Calu3 (cell line): ENCODE data around the gene NUBPL. TPM values are rescaled to one million over a fixed set of nuclear protein-coding genes. Genes with fewer than 3 reads are reported as not detected.

Experiments
- BruUV-seq: library from RNA; stranded (reverse); fragments of 400-500 nt; replicated peaks from 2 replicates; lab custom pipeline; 2021; lab: Mats Ljungman, UMichigan
- CTCF ChIA-PET: fragments of 300-600 bp; sonication (Branson Sonifier 250); formaldehyde crosslinking; loops from one replicate; lab custom pipeline; 2022; ENCODE audit warnings: antibody characterized with exemption; lab: Charles Lee
- DNase-seq: peaks from one replicate; pipeline ENCODE4 v3.0.0; 2022
- H3K27ac Mint-ChIP-seq: one replicate; pipeline ENCODE4 v1.8.0; 2022; ENCODE audit warnings: mixed read lengths; ENCODE audit not compliant: unreplicated experiment
- H3K27me3 Mint-ChIP-seq: one replicate; pipeline ENCODE4 v1.8.0; 2022; ENCODE audit warnings: mixed read lengths; ENCODE audit not compliant: unreplicated experiment
- H3K36me3 Mint-ChIP-seq: one replicate; pipeline ENCODE4 v1.8.0; 2022; ENCODE audit warnings: mild to moderate bottlenecking, moderate library complexity, mixed read lengths; ENCODE audit not compliant: insufficient read depth, unreplicated experiment
- H3K4me1 Mint-ChIP-seq: one replicate; pipeline ENCODE4 v1.8.0; 2022; ENCODE audit warnings: mild to moderate bottlenecking, low read depth, mixed read lengths; ENCODE audit not compliant: unreplicated experiment
- H3K4me3 Mint-ChIP-seq: one replicate; pipeline ENCODE4 v1.8.0; 2022; ENCODE audit warnings: mild to moderate bottlenecking, low read depth, moderate library complexity, mixed read lengths; ENCODE audit not compliant: unreplicated experiment
- H3K9me3 Mint-ChIP-seq: one replicate; pipeline ENCODE4 v1.8.0; 2022; ENCODE audit warnings: low read depth, mixed read lengths; ENCODE audit not compliant: unreplicated experiment
- intact Hi-C: fragments of 100-400 bp; cut with micrococcal nuclease; formaldehyde crosslinking; loops from one replicate; pipeline ENCODE4 v1.10.0; 2022; ENCODE audit not compliant: unreplicated experiment
- total RNA-seq: library from RNA; stranded (reverse); gene quantifications from 2 replicates; pipeline ENCODE4 v1.2.3, GENCODE V29; 2022
- TF ChIP-seq, protein P1 (sequence below): fragments of 200-600 bp; IDR thresholded peaks from one replicate; pipeline ENCODE4 v1.8.0; 2022; ENCODE audit warnings: antibody characterized with exemption; ENCODE audit not compliant: unreplicated experiment

Gene NUBPL
- total RNA-seq, 1 experiment from 2014 or later = 14.2 TPM

GRCh38 chr14:31566456-31566855 is 5.3 kb downstream of the NUBPL start:
- DNase-seq = no peak
- no peaks in the 10 kb centered on the region for H3K4me1 Mint-ChIP-seq
- H3K27ac Mint-ChIP-seq = no peak overlapping the region
- H3K36me3 Mint-ChIP-seq = peaks cover 6% of the 10 kb centered on the region
- TF ChIP-seq, protein P1, sequence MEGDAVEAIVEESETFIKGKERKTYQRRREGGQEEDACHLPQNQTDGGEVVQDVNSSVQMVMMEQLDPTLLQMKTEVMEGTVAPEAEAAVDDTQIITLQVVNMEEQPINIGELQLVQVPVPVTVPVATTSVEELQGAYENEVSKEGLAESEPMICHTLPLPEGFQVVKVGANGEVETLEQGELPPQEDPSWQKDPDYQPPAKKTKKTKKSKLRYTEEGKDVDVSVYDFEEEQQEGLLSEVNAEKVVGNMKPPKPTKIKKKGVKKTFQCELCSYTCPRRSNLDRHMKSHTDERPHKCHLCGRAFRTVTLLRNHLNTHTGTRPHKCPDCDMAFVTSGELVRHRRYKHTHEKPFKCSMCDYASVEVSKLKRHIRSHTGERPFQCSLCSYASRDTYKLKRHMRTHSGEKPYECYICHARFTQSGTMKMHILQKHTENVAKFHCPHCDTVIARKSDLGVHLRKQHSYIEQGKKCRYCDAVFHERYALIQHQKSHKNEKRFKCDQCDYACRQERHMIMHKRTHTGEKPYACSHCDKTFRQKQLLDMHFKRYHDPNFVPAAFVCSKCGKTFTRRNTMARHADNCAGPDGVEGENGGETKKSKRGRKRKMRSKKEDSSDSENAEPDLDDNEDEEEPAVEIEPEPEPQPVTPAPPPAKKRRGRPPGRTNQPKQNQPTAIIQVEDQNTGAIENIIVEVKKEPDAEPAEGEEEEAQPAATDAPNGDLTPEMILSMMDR = no peak
- H3K4me3 Mint-ChIP-seq = no peak overlapping the region
- BruUV-seq = no TSS peak
- intact Hi-C loops = no loop called here
- H3K9me3 Mint-ChIP-seq = no peaks in the 10 kb centered on the region
- CTCF ChIA-PET = no interaction called here
- no peaks in the 10 kb centered on the region for H3K27me3 Mint-ChIP-seq

- no TSS peak for BruUV-seq
- CTCF ChIA-PET = no interaction called here
- intact Hi-C loops = no loop called here
- H3K27ac Mint-ChIP-seq = no peak overlapping the region
- H3K4me3 Mint-ChIP-seq = no peak overlapping the region
- no peak for DNase-seq
- no peaks in the 10 kb centered on the region for H3K36me3 Mint-ChIP-seq
- no peaks in the 10 kb centered on the region for H3K4me1 Mint-ChIP-seq
- H3K9me3 Mint-ChIP-seq = no peaks in the 10 kb centered on the region
- TF ChIP-seq, protein P1 = no peak
- H3K27me3 Mint-ChIP-seq = no peaks in the 10 kb centered on the region
These were observed 6.5 kb downstream of the NUBPL start for GRCh38 chr14:31567655-31568054.

GRCh38 chr14:31568161-31568560 is 7.0 kb downstream of the NUBPL start:
- CTCF ChIA-PET = no interaction called here
- TF ChIP-seq, protein P1 = no peak
- H3K27me3 Mint-ChIP-seq = no peaks in the 10 kb centered on the region
- no peak for DNase-seq
- no peak overlapping the region for H3K27ac Mint-ChIP-seq
- BruUV-seq = no TSS peak
- no peaks in the 10 kb centered on the region for H3K9me3 Mint-ChIP-seq
- no peak overlapping the region for H3K4me3 Mint-ChIP-seq
- no peaks in the 10 kb centered on the region for H3K36me3 Mint-ChIP-seq
- no peaks in the 10 kb centered on the region for H3K4me1 Mint-ChIP-seq
- intact Hi-C loops = no loop called here

- no peak for DNase-seq
- BruUV-seq = no TSS peak
- TF ChIP-seq, protein P1 = no peak
- intact Hi-C loops = no loop called here
- Mint-ChIP-seq H3K27me3 (no peaks in the 10 kb centered on the region), H3K9me3 (no peaks in the 10 kb centered on the region), H3K4me1 (no peaks in the 10 kb centered on the region), H3K4me3 (no peak overlapping the region), H3K27ac (no peak overlapping the region), H3K36me3 (no peaks in the 10 kb centered on the region)
- CTCF ChIA-PET = no interaction called here
These were observed 7.5 kb downstream of the NUBPL start for GRCh38 chr14:31568671-31569070.
